Left lung (tissue), 10 donors: ENCODE measurements around the gene PUSL1. TPM values are rescaled to one million over a fixed set of nuclear protein-coding genes. Genes with fewer than 3 reads are reported as not detected.

Source experiments
- ATAC-seq: fragments of 200-7000 bp; cut with Tn5 transposase; one replicate; pipeline ENCODE4 v1.9.1; 2020; ENCODE audit warnings: moderate library complexity
- DNase-seq, 4 donors: peaks; one replicate each; pipeline ENCODE4 v3.0.0-alpha.2; 2013 to 2020
- H3K27ac ChIP-seq, 2 donors: fragments of 200-600 bp; sonication (generic) in 1 of 2; one replicate each; pipeline versions ENCODE4 v1.5.0 to v1.8.0; 2020 to 2021
- H3K27me3 ChIP-seq, 2 donors: fragments of 200-600 bp; sonication (generic) in 1 of 2; one replicate each; pipeline versions ENCODE4 v1.5.0 to v1.8.0; 2020 to 2021
- H3K36me3 ChIP-seq, 2 donors: fragments of 200-600 bp; sonication (generic) in 1 of 2; one replicate each; pipeline versions ENCODE4 v1.5.0 to v1.8.0; 2020 to 2021
- H3K4me1 ChIP-seq, 2 donors: fragments of 200-600 bp; one replicate each; pipeline ENCODE4 v1.8.0; 2021
- H3K4me3 ChIP-seq, 2 donors: fragments of 200-600 bp; sonication (generic) in 1 of 2; one replicate each; pipeline versions ENCODE4 v1.5.0 to v1.8.0; 2020 to 2021; ENCODE audit warnings: mild to moderate bottlenecking in 1 of 2
- H3K9me3 ChIP-seq, 2 donors: fragments of 200-600 bp; sonication (generic) in 1 of 2; one replicate each; pipeline versions ENCODE4 v1.5.0 to v1.8.0; 2020 to 2021
- CTCF ChIP-seq, 2 donors: fragments of 200-600 bp; sonication (generic) in 1 of 2; IDR thresholded peaks; one replicate each; pipeline versions ENCODE4 v1.5.0 to v1.8.0; 2021; ENCODE audit warnings: antibody characterized with exemption in 2 of 2
- intact Hi-C, 2 donors: fragments of 100-400 bp; cut with DNase I; formaldehyde crosslinking; loops; one replicate each; pipeline versions ENCODE4 v1.11.2 to v1.14.2; 2022
- polyA plus RNA-seq, 6 donors: library from polyadenylated mRNA; unstranded; fragments of 120-200 nt; gene quantifications; one replicate each; pipeline ENCODE4 v1.2.1, GENCODE V29; 2013; ENCODE audit not compliant: insufficient read length in 6 of 6
- total RNA-seq, 2 donors: library from RNA; stranded (reverse); fragmentation: NEBNext Ultra II Directional; extraction: Animal tissue kit (Norgen Biotek cat#: 25700); gene quantifications; one replicate each; pipeline ENCODE4 v1.2.1, GENCODE V29; 2021
- donor health status: DM: no; HTN: yes; CAD: no.
- donor health status: DM: no; HTN: no; CAD: no.

PUSL1 gene
- total and polyA plus RNA-seq, 8 donors: 4.3 to 18.3 (median 8.7) TPM

DNA sequence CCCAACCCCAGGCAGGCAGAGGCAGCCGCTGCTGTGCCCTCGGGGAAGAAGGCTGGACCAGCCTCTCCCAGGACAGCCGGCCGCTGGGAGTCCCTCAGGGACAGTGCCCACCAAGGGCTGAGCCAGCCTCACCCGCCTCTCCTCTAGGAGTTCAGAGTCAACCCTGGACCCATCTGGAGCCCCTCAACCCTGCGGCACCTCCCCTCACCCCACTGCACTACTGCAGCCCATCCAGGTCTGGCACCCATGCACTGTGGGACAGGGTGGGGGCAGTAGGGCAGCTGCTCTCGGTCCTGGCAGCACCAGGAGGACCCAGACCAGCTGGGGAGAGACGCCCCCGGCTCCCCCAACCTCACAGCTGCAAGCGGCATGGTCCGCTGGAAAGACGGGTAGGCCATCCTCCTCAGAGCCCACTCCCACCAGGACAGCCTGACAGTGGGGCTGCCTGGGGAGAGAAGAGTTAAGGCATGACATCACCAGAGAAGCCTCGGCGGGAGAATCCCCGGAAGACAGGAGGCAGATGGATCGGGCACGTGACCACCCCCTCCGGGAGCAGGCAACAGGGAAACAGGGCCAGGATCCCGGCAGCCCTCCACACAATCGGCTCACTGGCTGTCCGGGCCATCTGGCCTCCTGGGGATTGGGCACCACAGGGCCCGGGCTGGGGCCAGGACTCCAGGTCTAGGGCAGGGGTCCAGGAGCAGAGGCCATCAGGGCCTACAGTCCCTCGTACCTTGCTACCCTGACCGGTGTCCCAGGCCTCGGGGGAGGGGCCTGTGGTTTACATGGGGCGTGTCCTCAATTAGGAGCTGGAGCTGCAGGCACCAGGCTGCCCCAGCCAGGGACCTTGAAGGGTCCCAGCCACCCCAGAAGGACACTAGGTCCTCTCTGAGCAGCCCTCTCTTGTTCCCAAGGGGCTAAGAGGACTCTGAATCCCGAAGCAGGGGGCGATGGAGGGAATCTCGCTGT, 3.8 kb upstream of the PUSL1 start:
- DNase-seq: peak in 3 of 4 donors; percentile 67 to 88 (median 77)
- Histone ChIP-seq H3K9me3 (no peaks in the 10 kb centered on the region), H3K4me3 (peak overlapping the region in 1 of 2 donors; percentile 91), H3K36me3 (peaks cover 0 to 1% of the 10 kb centered on the region in 2 donors), H3K27me3 (no peaks in the 10 kb centered on the region), H3K4me1 (peaks cover 28 to 46% of the 10 kb centered on the region in 2 donors), H3K27ac (peak overlapping the region; percentile 53 to 66)
- intact Hi-C loops: no loop called here
- TF ChIP-seq CTCF (IDR thresholded peaks at IDR 0.05): no peak
- ATAC-seq: no peak

- H3K36me3 ChIP-seq: peaks cover 0 to 10% of the 10 kb centered on the region in 2 donors
- DNase-seq (peak in 2 of 4 donors; percentile 37 to 72), ATAC-seq (peak; percentile 18)
- H3K27ac ChIP-seq: peak overlapping the region; percentile 53 to 66
- no peak for TF ChIP-seq CTCF (IDR thresholded peaks at IDR 0.05)
- H3K27me3 ChIP-seq: no peaks in the 10 kb centered on the region
- H3K4me1 ChIP-seq: peaks cover 28 to 51% of the 10 kb centered on the region in 2 donors
- intact Hi-C loops: no loop called here
- H3K9me3 ChIP-seq: no peaks in the 10 kb centered on the region
- peak overlapping the region; percentile 2 to 91 for H3K4me3 ChIP-seq
These were observed 2.9 kb upstream of the PUSL1 start for GRCh38 chr1:1305300-1306069.

DNA sequence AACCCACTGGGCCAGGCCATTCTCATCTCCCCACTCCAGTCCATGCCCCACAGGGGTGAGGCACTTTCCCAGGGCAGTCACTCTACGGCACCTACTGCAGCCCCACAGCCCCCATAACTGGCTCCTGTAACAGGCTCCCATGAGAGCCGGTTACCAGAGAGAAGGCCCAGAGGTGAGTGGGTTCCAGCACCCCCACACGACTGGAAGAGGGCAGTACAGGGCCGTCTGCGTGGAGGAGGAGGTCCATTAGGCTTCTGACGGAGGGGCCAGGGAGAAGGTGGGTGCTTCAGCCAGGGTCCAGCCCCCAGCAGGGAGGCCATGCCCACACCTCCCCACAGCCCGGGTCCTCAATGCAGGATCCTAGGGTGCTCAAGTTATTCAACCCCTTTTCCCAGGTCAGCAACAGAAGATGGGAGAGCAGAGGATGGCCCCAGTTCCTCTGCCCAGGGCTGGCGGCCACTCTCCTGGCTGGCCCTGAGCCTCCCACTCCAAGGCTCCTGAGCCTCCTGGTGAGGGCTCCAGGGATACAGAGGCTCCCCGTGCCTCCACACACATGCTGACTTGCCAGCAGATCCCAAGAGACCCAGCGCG, 2.2 kb upstream of the PUSL1 start:
- Histone ChIP-seq H3K4me1 (peaks cover 28 to 51% of the 10 kb centered on the region in 2 donors), H3K36me3 (peaks cover 0 to 17% of the 10 kb centered on the region in 2 donors), H3K27ac (peak overlapping the region; percentile 53 to 66), H3K4me3 (peak overlapping the region; percentile 2 to 91), H3K27me3 (no peaks in the 10 kb centered on the region), H3K9me3 (no peaks in the 10 kb centered on the region)
- TF ChIP-seq CTCF (IDR thresholded peaks at IDR 0.05): no peak
- ATAC-seq (no peak), DNase-seq (no peak)
- intact Hi-C loops: no loop called here

GRCh38 chr1:1306661-1307260, 1.6 kb upstream of the PUSL1 start:
- Histone ChIP-seq H3K4me1 (peaks cover 28 to 51% of the 10 kb centered on the region in 2 donors), H3K27me3 (no peaks in the 10 kb centered on the region), H3K4me3 (peak overlapping the region; percentile 79 to 91), H3K9me3 (no peaks in the 10 kb centered on the region), H3K27ac (peak overlapping the region in 1 of 2 donors; percentile 99), H3K36me3 (peaks cover 0 to 23% of the 10 kb centered on the region in 2 donors)
- no peak for TF ChIP-seq CTCF (IDR thresholded peaks at IDR 0.05)
- intact Hi-C loops: no loop called here
- DNase-seq (no peak), ATAC-seq (no peak)
